ENCODE results near the gene MYH11.
"Not testable (repeated sequence)": the region's sequence is repeated elsewhere in the genome, so short reads cannot be mapped to it uniquely, and the experiment has no call there.

GRCh38 chr16:15692508-15692907, 164.3 kb downstream of the MYH11 start:
- not testable (repeated sequence) for TF ChIP-seq SUZ12 (IDR thresholded peaks at IDR 0.05; ENCODE audit: extremely low read depth, insufficient read depth, insufficient read length); YY1 (IDR thresholded peaks at IDR 0.05; ENCODE audit: insufficient read depth, insufficient read length)
